Kasumi-1 (cell line): ENCODE results near the gene EIPR1.

Experiments
- DNase-seq, 2 experiments: peaks; one replicate each; lab custom pipeline; 2025; lab: John Stamatoyannopoulos, UW

EIPR1 gene

DNA sequence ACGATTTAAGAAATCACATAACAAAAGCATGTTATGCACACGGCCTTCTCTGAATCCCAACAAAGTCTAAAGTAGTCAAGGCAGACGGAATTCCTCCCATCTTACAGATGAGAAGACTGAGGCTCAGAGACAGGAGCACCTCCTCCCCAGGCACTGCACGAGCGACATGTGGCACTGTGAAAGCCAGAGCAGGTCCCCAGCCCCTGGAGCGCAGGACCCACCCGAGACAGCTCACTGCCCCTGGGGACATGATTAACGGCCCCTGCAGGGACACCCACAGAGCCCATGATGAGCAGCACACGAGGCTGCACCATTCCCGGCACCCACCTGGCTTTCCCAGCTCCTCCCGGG, 53.6 kb downstream of the EIPR1 start:
- DNase-seq: no peak

GRCh38 chr2:3323360-3324035, 54.1 kb downstream of the EIPR1 start:
- no peak for DNase-seq

- DNase-seq: no peak
Observed at GRCh38 chr2:3322311-3322970, 55.2 kb downstream of the EIPR1 start.

- DNase-seq: no peak
Observed at GRCh38 chr2:3321825-3322224, 55.8 kb downstream of the EIPR1 start.

DNA sequence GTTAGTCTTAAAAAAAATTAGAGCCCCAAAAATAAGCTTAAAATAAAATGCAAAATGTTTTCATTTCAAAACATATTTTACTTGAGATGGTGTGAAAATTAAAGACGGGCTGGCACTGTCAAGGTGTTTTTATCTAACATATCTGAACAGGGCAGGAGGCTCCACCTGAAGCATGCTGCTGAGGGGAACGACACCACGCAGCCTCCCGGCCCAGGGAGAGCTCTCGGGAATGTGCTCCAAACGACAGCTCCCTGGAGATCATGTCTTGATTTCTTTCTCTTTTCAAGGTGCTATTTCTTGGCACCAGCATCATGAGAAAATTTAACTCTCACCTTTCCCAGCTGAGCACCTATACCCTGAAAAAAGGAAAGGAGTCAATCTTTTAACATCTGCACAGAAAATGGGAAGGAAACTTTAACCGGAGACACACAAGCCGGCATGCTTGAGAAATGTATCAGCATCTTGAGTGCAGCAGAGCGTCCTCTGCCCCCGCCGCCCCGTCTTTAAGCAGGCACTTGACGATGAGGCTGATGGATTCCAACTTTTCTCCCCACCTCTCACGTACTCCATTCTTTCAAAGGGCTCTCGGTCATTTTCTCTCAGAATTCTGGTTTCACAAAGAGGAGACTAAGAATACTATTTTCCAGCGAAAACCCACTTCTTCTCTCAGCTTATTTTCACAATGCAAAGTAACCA, 56.6 kb downstream of the EIPR1 start:
- no peak for DNase-seq

- no peak for DNase-seq
Observed at GRCh38 chr2:3319745-3320566, 57.7 kb downstream of the EIPR1 start.

DNA sequence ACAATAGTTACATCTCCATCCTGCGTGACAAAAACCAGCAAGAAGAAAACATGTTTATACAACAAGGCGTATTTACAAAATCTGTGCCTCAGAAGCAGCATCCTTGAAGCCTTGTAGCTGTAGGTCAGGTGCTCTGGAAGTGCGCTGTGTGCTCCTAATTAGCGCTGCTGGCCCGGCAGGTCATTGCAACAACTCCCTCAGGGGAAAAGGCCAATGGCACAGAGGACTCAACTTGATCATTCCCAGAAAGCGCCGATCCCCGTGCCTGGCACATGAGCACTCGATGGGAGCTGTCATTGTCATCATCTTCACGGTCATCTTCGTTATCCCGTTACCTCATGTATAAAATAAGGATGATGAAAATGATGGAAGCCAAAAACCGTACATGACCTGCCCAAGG, 58.5 kb downstream of the EIPR1 start:
- DNase-seq: no peak

DNA sequence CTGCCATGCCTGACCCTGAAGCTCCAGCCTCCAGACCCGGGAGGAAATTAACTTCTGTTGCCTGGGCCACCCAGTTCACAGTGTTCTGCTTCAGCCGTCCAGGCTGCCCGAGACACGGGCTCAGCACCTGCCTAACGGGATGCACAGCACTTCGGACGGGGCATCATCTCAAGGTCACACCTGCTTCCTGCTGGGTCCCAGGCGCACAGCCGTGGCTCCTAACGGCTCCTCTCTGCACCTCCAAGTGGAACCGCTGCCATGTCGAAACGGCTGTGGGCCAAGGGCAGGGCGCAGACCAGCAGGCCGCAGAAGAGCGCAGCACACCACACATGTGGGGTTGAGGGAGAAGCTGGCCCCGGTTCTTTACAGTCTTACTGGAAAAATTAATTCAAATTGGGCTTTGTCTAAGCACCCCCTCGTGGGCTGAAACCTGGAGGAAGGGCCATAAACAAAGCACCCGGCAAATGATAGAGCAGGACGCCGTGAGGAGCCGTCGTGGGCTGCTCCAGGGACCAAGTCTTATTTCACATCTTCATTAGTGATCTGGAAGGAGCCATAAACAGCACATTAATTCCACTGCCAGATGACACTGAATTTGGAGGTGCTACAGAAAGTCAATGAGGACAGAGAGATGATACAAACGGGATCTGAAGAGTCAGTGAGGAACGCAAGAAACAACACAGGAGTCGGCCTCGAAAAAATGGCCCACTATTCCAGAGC, 59.6 kb downstream of the EIPR1 start:
- DNase-seq: no peak

- DNase-seq: no peak
Observed at GRCh38 chr2:3317277-3317685, 60.3 kb downstream of the EIPR1 start.

- DNase-seq: no peak
Observed at GRCh38 chr2:3316456-3317276, 61.0 kb downstream of the EIPR1 start.

DNA sequence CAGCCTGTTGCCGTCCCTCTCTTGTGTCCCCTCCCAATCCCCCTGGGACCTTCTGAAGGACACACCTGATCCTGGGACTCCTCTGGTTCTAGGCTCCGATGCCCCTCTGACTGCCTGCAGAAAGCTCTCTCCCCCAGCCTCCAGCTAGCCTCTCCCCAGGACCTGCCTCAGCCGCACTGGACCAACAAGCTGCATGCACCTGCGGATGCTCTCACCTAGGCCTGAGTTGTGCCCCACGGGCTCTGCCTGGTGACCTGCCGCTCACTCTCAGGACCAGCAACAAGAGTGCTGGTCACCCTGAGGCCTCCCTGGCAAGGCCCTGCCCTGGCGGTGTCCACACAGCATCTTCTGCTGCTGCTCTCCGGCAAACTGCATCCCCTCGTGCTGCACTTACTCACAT, 63.0 kb downstream of the EIPR1 start:
- DNase-seq: no peak

GRCh38 chr2:3313781-3314375, 63.7 kb downstream of the EIPR1 start:
- no peak for DNase-seq

- no peak for DNase-seq
Observed at GRCh38 chr2:3312576-3313345, 64.9 kb downstream of the EIPR1 start.

- no peak for DNase-seq
Observed at GRCh38 chr2:3311601-3312000, 66.0 kb downstream of the EIPR1 start.

GRCh38 chr2:3309496-3310355, 67.9 kb downstream of the EIPR1 start:
- DNase-seq: no peak

- DNase-seq: no peak
Observed at GRCh38 chr2:3307901-3308300, 69.7 kb downstream of the EIPR1 start.

DNA sequence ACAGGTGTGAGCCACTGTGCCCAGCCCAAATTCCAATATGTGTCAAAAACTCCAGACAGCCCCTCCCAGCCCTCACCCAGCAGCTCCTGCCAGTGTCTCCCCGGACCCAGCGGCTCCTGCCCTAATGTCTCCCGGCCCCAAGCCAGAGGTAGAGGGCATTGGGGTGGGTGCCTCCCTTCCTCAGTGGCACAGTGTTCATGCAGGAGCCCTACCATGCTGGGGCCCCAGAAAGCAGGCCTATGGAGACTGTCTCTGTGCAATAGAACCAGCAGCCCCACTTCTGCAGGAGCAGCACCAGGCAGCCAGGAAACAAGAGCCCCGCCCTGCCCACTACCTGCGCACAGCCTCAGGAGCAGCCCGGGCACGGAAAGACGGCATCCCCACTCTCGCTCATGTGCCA, 70.4 kb downstream of the EIPR1 start:
- no peak for DNase-seq

DNA sequence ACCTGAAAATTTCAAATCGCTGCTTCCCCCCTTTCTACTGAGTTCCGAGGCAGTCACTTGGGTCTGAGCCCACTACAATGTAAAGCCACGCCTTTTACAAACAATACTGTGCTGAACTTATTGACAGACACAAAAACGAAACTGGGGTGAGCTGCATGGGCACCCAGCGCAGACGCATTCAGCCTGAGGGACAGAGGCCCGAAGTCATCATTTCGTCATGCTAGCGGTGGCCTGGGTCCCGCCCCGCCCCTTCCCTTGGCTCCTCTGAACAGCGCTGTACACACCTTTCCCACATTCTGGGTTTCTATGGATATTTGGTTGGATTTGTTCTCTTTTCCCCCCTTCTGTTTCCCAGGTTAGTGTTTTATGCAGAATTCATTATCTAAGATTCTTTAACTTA, 71.7 kb downstream of the EIPR1 start:
- DNase-seq: no peak

GRCh38 chr2:3305431-3305830, 72.2 kb downstream of the EIPR1 start:
- no peak for DNase-seq
